ENCODE measurements around the gene MMP14.

The MMP14 gene

DNA sequence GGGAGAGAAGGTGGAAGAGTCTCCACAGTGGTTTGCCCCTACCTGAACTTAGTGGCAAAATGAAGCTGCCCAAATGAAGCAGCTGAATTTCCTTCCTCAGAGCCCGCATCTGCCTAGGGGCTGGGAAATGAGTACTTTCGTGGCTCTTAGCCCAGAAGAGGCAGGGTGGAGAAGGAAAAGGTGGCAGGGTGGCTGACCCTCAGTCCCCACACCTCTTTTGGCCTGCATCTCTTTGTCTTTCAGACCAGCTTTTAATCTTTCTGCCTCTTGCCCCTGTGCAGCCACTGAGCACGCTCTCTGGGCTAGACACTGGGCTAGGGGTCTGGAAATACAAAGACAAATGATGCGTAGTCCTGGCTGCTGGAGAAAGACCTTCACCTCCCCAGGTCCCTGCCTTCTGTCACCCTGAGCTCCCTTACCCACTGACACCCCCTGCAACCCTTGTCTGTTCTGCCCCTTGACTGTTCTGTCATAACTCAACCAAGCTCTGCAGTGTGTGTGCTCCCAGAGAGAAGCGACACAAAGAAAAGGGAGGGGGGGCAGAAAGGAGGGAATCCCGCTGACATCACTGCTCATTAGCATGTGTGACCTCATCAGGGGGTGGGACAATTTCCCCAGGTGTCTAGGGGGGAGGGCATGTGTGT, 46.3 kb downstream of the MMP14 start:
- TF ChIP-seq TAF1 (IDR thresholded peaks at IDR 0.05; ENCODE audit: borderline replicate concordance, insufficient read depth, low read length) (no peak), POLR2AphosphoS5 (IDR thresholded peaks at IDR 0.05; ENCODE audit: low read depth, low read length) (no peak), SIN3A (IDR thresholded peaks at IDR 0.05; ENCODE audit: borderline replicate concordance, insufficient read depth, low read length) (no peak), FOXP2 (optimal IDR thresholded peaks at IDR 0.05; ENCODE audit: borderline replicate concordance, extremely low read depth, extremely low read length, insufficient read depth) (no peak)
- TF ChIP-seq, protein P1, sequence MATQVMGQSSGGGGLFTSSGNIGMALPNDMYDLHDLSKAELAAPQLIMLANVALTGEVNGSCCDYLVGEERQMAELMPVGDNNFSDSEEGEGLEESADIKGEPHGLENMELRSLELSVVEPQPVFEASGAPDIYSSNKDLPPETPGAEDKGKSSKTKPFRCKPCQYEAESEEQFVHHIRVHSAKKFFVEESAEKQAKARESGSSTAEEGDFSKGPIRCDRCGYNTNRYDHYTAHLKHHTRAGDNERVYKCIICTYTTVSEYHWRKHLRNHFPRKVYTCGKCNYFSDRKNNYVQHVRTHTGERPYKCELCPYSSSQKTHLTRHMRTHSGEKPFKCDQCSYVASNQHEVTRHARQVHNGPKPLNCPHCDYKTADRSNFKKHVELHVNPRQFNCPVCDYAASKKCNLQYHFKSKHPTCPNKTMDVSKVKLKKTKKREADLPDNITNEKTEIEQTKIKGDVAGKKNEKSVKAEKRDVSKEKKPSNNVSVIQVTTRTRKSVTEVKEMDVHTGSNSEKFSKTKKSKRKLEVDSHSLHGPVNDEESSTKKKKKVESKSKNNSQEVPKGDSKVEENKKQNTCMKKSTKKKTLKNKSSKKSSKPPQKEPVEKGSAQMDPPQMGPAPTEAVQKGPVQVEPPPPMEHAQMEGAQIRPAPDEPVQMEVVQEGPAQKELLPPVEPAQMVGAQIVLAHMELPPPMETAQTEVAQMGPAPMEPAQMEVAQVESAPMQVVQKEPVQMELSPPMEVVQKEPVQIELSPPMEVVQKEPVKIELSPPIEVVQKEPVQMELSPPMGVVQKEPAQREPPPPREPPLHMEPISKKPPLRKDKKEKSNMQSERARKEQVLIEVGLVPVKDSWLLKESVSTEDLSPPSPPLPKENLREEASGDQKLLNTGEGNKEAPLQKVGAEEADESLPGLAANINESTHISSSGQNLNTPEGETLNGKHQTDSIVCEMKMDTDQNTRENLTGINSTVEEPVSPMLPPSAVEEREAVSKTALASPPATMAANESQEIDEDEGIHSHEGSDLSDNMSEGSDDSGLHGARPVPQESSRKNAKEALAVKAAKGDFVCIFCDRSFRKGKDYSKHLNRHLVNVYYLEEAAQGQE (IDR thresholded peaks at IDR 0.05; ENCODE audit: insufficient read depth in 1 of 2, low read depth in 2 of 2, low read length in 2 of 2) = no peak

DNA sequence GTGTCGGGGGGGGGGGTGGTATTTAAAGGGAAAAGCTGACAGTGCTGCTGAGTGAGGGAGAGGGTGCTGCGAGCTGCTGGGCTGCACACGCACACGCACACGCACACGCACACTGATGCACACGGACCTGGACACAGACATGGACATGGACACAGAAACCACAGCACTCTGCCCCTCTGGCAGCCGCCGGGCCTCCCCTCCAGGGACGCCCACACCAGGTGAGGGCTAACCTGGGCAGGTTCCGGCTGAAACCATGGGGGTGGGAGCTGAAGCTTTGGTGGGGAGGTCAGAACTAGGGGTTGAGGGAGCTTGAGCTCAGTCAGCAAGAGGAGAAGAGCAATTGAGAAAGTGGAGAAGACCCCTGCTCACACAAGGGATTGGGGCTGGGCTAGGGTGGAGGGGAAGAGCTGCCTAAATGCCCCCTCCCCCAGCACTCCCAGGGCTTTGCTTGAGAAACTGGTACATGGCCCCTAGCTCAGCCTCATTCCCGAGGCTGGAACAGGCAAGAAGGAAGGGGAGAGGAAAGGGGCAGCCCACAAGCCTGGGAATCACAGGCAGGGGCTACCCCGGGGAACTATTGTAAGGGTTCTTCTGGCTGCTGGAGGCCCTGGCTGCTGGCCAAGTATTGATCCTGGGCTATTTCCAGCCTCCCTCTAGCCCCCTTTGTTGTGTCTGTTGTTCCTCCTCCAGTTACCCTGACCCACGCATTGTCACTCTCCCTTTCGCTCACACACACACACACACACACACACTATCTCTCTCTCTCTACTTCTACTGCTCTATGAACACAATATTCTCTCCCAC, 47.0 kb downstream of the MMP14 start, which contains the start of gene REM2:
REM2 (plus strand) TSS at position 50 of the 804 bp plus-strand sequence; CDS start at position 116, 66 bp downstream.
- no peak for TF ChIP-seq SIN3A (IDR thresholded peaks at IDR 0.05; ENCODE audit: borderline replicate concordance, insufficient read depth, low read length)
- TF ChIP-seq, protein P1 (IDR thresholded peaks at IDR 0.05; ENCODE audit: insufficient read depth in 1 of 2, low read depth in 2 of 2, low read length in 2 of 2) = no peak
- no peak for TF ChIP-seq FOXP2 (optimal IDR thresholded peaks at IDR 0.05; ENCODE audit: borderline replicate concordance, extremely low read depth, extremely low read length, insufficient read depth)
- no peak for TF ChIP-seq POLR2AphosphoS5 (IDR thresholded peaks at IDR 0.05; ENCODE audit: low read depth, low read length)
- no peak for TF ChIP-seq TAF1 (IDR thresholded peaks at IDR 0.05; ENCODE audit: borderline replicate concordance, insufficient read depth, low read length)

DNA sequence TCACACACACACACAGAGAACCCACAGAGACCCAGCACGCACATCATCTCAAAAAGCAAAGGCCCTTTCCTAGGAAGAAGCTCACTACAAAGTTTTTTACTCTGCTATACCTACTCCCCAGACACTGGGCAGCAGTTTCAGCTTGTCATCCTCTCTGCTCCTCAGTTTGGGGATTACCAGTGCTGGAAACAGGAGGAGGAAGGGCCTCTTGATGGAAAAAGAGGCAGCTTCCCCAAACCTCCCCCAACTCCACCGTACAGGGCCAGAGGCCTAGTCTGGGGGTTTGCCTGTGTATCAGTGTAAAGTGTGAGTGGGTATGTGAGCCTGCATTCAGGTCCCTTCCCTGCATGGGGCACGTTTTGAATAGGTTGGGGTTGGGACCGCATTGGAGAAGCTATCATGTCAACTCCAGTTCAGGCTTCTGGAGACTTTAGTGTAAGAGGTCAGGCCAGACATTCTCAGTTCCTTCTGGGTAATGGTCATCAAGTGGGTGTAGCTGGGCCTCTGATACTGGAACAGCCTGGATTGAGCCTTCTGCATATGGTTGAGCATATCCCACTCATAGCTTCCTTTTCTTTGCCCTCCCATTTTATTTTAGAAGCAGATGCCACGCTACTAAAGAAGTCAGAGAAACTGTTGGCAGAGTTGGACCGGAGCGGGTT, 47.8 kb downstream of the MMP14 start:
- TF ChIP-seq POLR2AphosphoS5 (IDR thresholded peaks at IDR 0.05; ENCODE audit: low read depth, low read length) (no peak), FOXP2 (optimal IDR thresholded peaks at IDR 0.05; ENCODE audit: borderline replicate concordance, extremely low read depth, extremely low read length, insufficient read depth) (no peak), TAF1 (IDR thresholded peaks at IDR 0.05; ENCODE audit: borderline replicate concordance, insufficient read depth, low read length) (no peak), SIN3A (IDR thresholded peaks at IDR 0.05; ENCODE audit: borderline replicate concordance, insufficient read depth, low read length) (no peak)
- TF ChIP-seq, protein P1 (IDR thresholded peaks at IDR 0.05; ENCODE audit: insufficient read depth in 1 of 2, low read depth in 2 of 2, low read length in 2 of 2) = no peak

DNA sequence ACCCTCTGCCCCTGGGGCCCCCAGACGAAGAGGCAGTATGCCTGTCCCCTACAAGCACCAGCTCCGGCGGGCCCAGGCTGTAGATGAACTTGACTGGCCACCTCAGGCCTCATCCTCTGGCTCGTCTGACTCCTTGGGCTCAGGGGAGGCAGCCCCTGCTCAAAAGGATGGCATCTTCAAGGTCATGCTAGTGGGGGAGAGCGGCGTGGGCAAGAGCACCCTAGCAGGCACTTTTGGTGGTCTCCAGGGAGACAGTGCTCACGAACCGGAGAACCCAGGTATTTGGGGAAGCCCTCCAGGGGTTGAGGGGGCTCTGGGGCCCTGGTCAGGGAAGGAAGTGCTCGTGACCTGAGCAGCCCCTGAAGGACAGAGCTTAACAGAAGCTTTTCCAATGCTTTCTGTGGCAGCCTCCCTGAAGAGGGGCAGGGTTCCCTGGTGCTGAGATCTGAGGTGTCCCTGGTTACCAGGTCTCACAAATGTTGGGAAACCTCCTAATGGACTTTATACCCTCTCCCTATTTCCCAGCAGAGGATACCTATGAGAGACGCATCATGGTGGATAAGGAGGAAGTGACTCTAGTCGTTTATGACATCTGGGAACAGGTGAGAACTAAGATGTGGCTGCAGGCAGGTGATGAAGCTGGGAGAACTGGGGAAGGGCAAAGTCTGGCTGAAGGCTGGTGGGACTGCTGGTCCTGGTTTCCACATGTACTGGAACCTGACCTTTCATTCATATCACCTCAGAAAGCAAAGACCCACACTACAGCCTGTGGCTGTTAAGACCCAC, 48.5 kb downstream of the MMP14 start:
- TF ChIP-seq, protein P1 (IDR thresholded peaks at IDR 0.05; ENCODE audit: insufficient read depth in 1 of 2, low read depth in 2 of 2, low read length in 2 of 2) = no peak
- TF ChIP-seq SIN3A (IDR thresholded peaks at IDR 0.05; ENCODE audit: borderline replicate concordance, insufficient read depth, low read length) = no peak
- TF ChIP-seq TAF1 (IDR thresholded peaks at IDR 0.05; ENCODE audit: borderline replicate concordance, insufficient read depth, low read length) = no peak
- no peak for TF ChIP-seq FOXP2 (optimal IDR thresholded peaks at IDR 0.05; ENCODE audit: borderline replicate concordance, extremely low read depth, extremely low read length, insufficient read depth)
- TF ChIP-seq POLR2AphosphoS5 (IDR thresholded peaks at IDR 0.05; ENCODE audit: low read depth, low read length) = no peak

Data from PFSK-1 (cell line).